CD8-positive, alpha-beta memory T cell (primary cell): Measurements from ENCODE around the gene SGCA. TPM values are rescaled to one million over a fixed set of nuclear protein-coding genes. Genes with fewer than 3 reads are reported as not detected.
A peak's percentile ranks its signal among the peaks of the same experiment; 100 is the strongest.

Experiments
- CTCF ChIA-PET: fragments of 350-600 bp; sonication (Branson Sonifier 250); formaldehyde crosslinking; loops from one replicate; lab custom pipeline; 2021; ENCODE audit warnings: antibody characterized with exemption; lab: Charles Lee
- POLR2A ChIA-PET: fragments of 350-600 bp; sonication (Branson Sonifier 250); formaldehyde crosslinking; loops from one replicate; lab custom pipeline; 2021; ENCODE audit warnings: antibody characterized with exemption; lab: Charles Lee
- DNase-seq, 5 donors: peaks; one replicate each; pipeline versions ENCODE4 v3.0.0 to v3.0.0-alpha.2; 2020 to 2022; ENCODE audit warnings: mixed read lengths in 1 of 5
- H3K27ac ChIP-seq: one replicate; pipeline ENCODE4 v1.7.0; 2013; ENCODE audit warnings: low read depth, mild to moderate bottlenecking, low read length, moderate library complexity
- H3K27me3 ChIP-seq: 2 replicates; pipeline ENCODE4 v1.7.0; 2013; ENCODE audit warnings: low read length, mild to moderate bottlenecking; ENCODE audit not compliant: insufficient read depth, poor library complexity, severe bottlenecking
- H3K36me3 ChIP-seq: 2 replicates; pipeline ENCODE4 v1.7.0; 2013; ENCODE audit warnings: mild to moderate bottlenecking, low read length, moderate library complexity; ENCODE audit not compliant: insufficient read depth
- H3K4me1 ChIP-seq: 2 replicates; pipeline ENCODE4 v1.7.0; 2013; ENCODE audit warnings: mild to moderate bottlenecking, low read length, moderate library complexity; ENCODE audit not compliant: insufficient read depth
- H3K4me3 ChIP-seq: 2 replicates; pipeline ENCODE4 v1.7.0; 2013; ENCODE audit warnings: mild to moderate bottlenecking, low read length
- H3K9me3 ChIP-seq: 2 replicates; pipeline ENCODE4 v1.7.0; 2013; ENCODE audit warnings: mild to moderate bottlenecking, low read length
- H3K27ac Mint-ChIP-seq, 8 donors: one replicate each; pipeline ENCODE4 v1.8.0; 2020 to 2021; ENCODE audit warnings: mixed read lengths in 8 of 8, mild to moderate bottlenecking in 6 of 8, inconsistent platforms in 3 of 8, moderate library complexity in 3 of 8
- H3K27me3 Mint-ChIP-seq, 2 donors: one replicate each; pipeline ENCODE4 v1.8.0; 2020 to 2021; ENCODE audit warnings: mixed read lengths in 2 of 2, mild to moderate bottlenecking in 1 of 2, moderate library complexity in 1 of 2
- H3K36me3 Mint-ChIP-seq, 3 donors: one replicate each; pipeline ENCODE4 v1.8.0; 2020 to 2021; ENCODE audit warnings: mixed read lengths in 3 of 3, inconsistent platforms in 1 of 3, mild to moderate bottlenecking in 1 of 3
- H3K4me1 Mint-ChIP-seq, 3 donors: one replicate each; pipeline ENCODE4 v1.8.0; 2020 to 2021; ENCODE audit warnings: mixed read lengths in 3 of 3, inconsistent platforms in 1 of 3, mild to moderate bottlenecking in 1 of 3
- H3K4me3 Mint-ChIP-seq, 7 donors: one replicate each; pipeline ENCODE4 v1.8.0; 2020 to 2021; ENCODE audit warnings: mixed read lengths in 7 of 7, mild to moderate bottlenecking in 6 of 7, moderate library complexity in 4 of 7, inconsistent platforms in 2 of 7
- H3K9me3 Mint-ChIP-seq, 5 donors: one replicate each; pipeline ENCODE4 v1.8.0; 2020 to 2022; ENCODE audit warnings: mixed read lengths in 5 of 5, mild to moderate bottlenecking in 3 of 5, moderate library complexity in 2 of 5, inconsistent platforms in 1 of 5
- polyA plus RNA-seq: library from polyadenylated mRNA; unstranded; fragments of 300-500 nt; fragmentation: Illumina TruSeq; gene quantifications from one replicate; pipeline ENCODE4 v1.2.3, GENCODE V29; 2021
- total RNA-seq, 2 experiments: library from RNA; stranded (reverse); gene quantifications; one replicate each; pipeline ENCODE4 v1.2.3, GENCODE V29; 2021

SGCA gene
- total and polyA plus RNA-seq, 3 experiments from 2014 or later = 0.31 TPM; not detected in 2

DNA sequence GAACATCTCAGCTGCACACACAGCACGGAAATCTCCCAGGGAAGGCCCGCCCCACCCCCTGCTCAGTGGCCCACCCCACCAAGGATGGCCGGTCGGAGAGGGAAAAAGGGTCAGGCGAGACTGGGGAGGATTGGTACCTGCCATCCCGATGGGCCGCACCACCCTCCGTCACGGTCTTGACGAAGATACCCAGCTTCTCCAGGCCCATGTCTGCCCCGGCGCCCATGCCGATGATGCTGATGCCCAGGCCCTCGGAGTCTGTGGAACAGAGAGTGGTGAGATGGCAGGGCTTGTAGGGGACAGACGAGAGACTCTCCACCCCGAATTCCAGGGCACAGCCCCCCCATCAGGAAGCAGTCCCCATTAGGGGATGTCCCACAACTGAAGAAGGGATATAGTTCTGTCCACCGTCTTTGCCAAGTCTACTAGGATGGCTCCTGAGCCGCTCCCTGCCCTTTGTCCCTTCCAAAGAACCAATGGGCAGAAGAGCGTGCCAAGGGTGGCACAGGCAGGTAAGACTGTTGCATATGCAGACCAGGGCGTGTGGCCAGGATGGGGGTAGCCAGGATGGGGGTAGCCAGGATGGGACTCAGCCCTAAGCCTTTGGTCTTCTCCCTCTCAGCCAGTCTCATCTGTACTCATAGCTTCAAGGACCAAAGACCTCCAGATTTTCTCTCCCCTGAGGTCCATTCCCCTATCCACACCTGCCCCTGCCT lies 22.2 kb upstream of the SGCA start:
- no peak overlapping the region for H3K27ac ChIP-seq
- Mint-ChIP-seq H3K36me3 (peaks cover 9 to 80% (median 22%) of the 10 kb centered on the region in 3 donors), H3K27me3 (peaks cover 0 to 3% of the 10 kb centered on the region in 2 donors), H3K27ac (peak overlapping the region in 7 of 8 donors; percentile 38 to 91 (median 89)), H3K4me1 (peaks cover 74 to 92% (median 85%) of the 10 kb centered on the region in 3 donors), H3K9me3 (no peaks in the 10 kb centered on the region), H3K4me3 (peak overlapping the region in 4 of 7 donors; percentile 32 to 86 (median 50))
- no peak for DNase-seq
- no peak overlapping the region for H3K4me3 ChIP-seq
- CTCF ChIA-PET = interaction anchor here (1.5 kb wide), 2 partner anchors 13 to 15 kb away, joined by 4 to 7 read pairs; no protein-coding TSS in a partner anchor
- peaks cover 27% of the 10 kb centered on the region for H3K36me3 ChIP-seq
- peaks cover 91% of the 10 kb centered on the region for H3K4me1 ChIP-seq
- POLR2A ChIA-PET = no interaction called here
- H3K27me3 ChIP-seq = no peaks in the 10 kb centered on the region
- no peaks in the 10 kb centered on the region for H3K9me3 ChIP-seq

GRCh38 chr17:50144355-50144754 lies 21.4 kb upstream of the SGCA start:
- Mint-ChIP-seq H3K4me1 (peaks cover 74 to 92% (median 85%) of the 10 kb centered on the region in 3 donors), H3K36me3 (peaks cover 9 to 75% (median 22%) of the 10 kb centered on the region in 3 donors), H3K27me3 (peaks cover 0 to 3% of the 10 kb centered on the region in 2 donors), H3K9me3 (no peaks in the 10 kb centered on the region), H3K27ac (peak overlapping the region; percentile 36 to 90 (median 76)), H3K4me3 (peak overlapping the region in 6 of 7 donors; percentile 2 to 86 (median 59))
- ChIA-PET POLR2A (no interaction called here), CTCF (interaction anchor here (1.0 to 1.5 kb wide), 3 partner anchors 12 to 17 kb away, joined by 4 to 7 read pairs (median 4); no protein-coding TSS in a partner anchor)
- no peaks in the 10 kb centered on the region for H3K9me3 ChIP-seq
- no peak overlapping the region for H3K4me3 ChIP-seq
- no peak overlapping the region for H3K27ac ChIP-seq
- peak in 1 of 5 donors; percentile 23 for DNase-seq
- peaks cover 19% of the 10 kb centered on the region for H3K36me3 ChIP-seq
- H3K4me1 ChIP-seq = peaks cover 87% of the 10 kb centered on the region
- H3K27me3 ChIP-seq = no peaks in the 10 kb centered on the region

GRCh38 chr17:50144845-50145531 lies 20.8 kb upstream of the SGCA start:
- peaks cover 15% of the 10 kb centered on the region for H3K36me3 ChIP-seq
- CTCF ChIA-PET = interaction anchor here (0.8 to 1.5 kb wide), 6 partner anchors 12 to 27 kb away, joined by 3 to 7 read pairs (median 4); no protein-coding TSS in a partner anchor

GRCh38 chr17:50145532-50146229 lies 20.1 kb upstream of the SGCA start:
- Mint-ChIP-seq H3K36me3 (peaks cover 5 to 62% (median 16%) of the 10 kb centered on the region in 3 donors), H3K4me1 (peaks cover 61 to 79% (median 73%) of the 10 kb centered on the region in 3 donors), H3K4me3 (peak overlapping the region; percentile 14 to 100 (median 93)), H3K9me3 (no peaks in the 10 kb centered on the region), H3K27ac (peak overlapping the region; percentile 57 to 97 (median 88)), H3K27me3 (peaks cover 0 to 3% of the 10 kb centered on the region in 2 donors)
- POLR2A ChIA-PET = interaction anchor here (1.2 kb wide), 1 partner anchor 15 kb away, joined by 6 read pairs; no protein-coding TSS in a partner anchor
- Histone ChIP-seq H3K9me3 (no peaks in the 10 kb centered on the region), H3K27me3 (no peaks in the 10 kb centered on the region), H3K4me3 (no peak overlapping the region), H3K4me1 (peaks cover 74% of the 10 kb centered on the region), H3K27ac (no peak overlapping the region), H3K36me3 (peaks cover 15% of the 10 kb centered on the region)
- CTCF ChIA-PET = interaction anchor here (0.8 to 3.3 kb wide), 10 partner anchors 9 to 30 kb away, joined by 3 to 28 read pairs (median 4); no protein-coding TSS in a partner anchor
- DNase-seq = no peak

More at GRCh38 chr17:50144845-50145531, 20.8 kb upstream of the SGCA start:
- peaks cover 5 to 69% (median 17%) of the 10 kb centered on the region in 3 donors for H3K36me3 Mint-ChIP-seq
- H3K4me1 ChIP-seq = peaks cover 81% of the 10 kb centered on the region
- no peaks in the 10 kb centered on the region for H3K9me3 ChIP-seq
- POLR2A ChIA-PET = interaction anchor here (1.2 kb wide), 1 partner anchor 16 kb away, joined by 6 read pairs; no protein-coding TSS in a partner anchor
- peak in 1 of 5 donors; percentile 39 for DNase-seq
- no peak overlapping the region for H3K4me3 ChIP-seq
- peaks cover 0 to 3% of the 10 kb centered on the region in 2 donors for H3K27me3 Mint-ChIP-seq
- no peak overlapping the region for H3K27ac ChIP-seq
- peak overlapping the region; percentile 37 to 86 (median 61) for H3K4me3 Mint-ChIP-seq
- peak overlapping the region; percentile 59 to 95 (median 82) for H3K27ac Mint-ChIP-seq
- peaks cover 68 to 86% (median 80%) of the 10 kb centered on the region in 3 donors for H3K4me1 Mint-ChIP-seq
- no peaks in the 10 kb centered on the region for H3K27me3 ChIP-seq
- no peaks in the 10 kb centered on the region for H3K9me3 Mint-ChIP-seq

DNA sequence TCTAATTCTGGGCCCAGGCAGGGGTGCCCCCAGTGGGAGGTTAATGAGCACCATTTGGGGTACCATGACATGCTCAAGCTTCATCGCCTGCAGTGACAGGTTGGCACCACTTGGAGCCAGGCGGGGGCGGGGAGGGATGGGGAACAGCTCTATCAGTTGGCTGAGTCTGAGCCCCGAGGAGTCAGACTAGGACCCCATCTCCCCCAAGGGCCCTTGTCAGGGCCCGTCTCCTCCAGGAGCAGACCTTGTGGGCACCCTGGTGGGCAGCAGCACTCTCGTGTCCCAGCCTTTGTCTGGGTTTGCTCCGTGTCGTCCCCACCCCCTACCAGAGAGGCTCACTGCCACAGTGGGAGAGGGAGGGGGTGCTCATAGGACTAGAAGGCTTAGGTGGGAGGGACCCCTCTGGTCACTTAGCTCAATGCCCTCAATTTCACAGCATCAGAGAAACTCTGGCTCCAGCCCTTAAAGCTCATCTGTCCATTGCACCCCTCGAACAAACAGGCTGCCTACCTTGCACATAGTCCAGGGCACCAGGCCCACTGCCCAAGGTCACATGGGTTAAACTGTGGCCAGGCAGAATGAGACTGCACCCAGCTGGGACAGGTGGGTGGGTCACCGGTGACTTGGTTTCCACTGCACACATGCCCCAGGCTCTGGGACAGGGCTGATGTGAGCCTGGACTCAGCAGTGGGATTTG lies 19.4 kb upstream of the SGCA start:
- H3K36me3 ChIP-seq = peaks cover 15% of the 10 kb centered on the region
- DNase-seq = no peak
- Mint-ChIP-seq H3K27ac (peak overlapping the region; percentile 90 to 99 (median 96)), H3K36me3 (peaks cover 5 to 58% (median 14%) of the 10 kb centered on the region in 3 donors), H3K4me1 (peaks cover 54 to 76% (median 66%) of the 10 kb centered on the region in 3 donors), H3K27me3 (peaks cover 0 to 3% of the 10 kb centered on the region in 2 donors), H3K9me3 (no peaks in the 10 kb centered on the region), H3K4me3 (peak overlapping the region; percentile 90 to 100 (median 96))
- peak overlapping the region; percentile 83 for H3K4me3 ChIP-seq
- H3K4me1 ChIP-seq = peaks cover 71% of the 10 kb centered on the region
- POLR2A ChIA-PET = interaction anchor here (1.2 kb wide), 1 partner anchor 14 kb away, joined by 6 read pairs; no protein-coding TSS in a partner anchor
- no peaks in the 10 kb centered on the region for H3K9me3 ChIP-seq
- H3K27ac ChIP-seq = peak overlapping the region; percentile 68
- CTCF ChIA-PET = interaction anchor here (1.1 to 3.3 kb wide), 4 partner anchors 10 to 31 kb away, joined by 3 to 28 read pairs (median 6); no protein-coding TSS in a partner anchor
- H3K27me3 ChIP-seq = no peaks in the 10 kb centered on the region

DNA sequence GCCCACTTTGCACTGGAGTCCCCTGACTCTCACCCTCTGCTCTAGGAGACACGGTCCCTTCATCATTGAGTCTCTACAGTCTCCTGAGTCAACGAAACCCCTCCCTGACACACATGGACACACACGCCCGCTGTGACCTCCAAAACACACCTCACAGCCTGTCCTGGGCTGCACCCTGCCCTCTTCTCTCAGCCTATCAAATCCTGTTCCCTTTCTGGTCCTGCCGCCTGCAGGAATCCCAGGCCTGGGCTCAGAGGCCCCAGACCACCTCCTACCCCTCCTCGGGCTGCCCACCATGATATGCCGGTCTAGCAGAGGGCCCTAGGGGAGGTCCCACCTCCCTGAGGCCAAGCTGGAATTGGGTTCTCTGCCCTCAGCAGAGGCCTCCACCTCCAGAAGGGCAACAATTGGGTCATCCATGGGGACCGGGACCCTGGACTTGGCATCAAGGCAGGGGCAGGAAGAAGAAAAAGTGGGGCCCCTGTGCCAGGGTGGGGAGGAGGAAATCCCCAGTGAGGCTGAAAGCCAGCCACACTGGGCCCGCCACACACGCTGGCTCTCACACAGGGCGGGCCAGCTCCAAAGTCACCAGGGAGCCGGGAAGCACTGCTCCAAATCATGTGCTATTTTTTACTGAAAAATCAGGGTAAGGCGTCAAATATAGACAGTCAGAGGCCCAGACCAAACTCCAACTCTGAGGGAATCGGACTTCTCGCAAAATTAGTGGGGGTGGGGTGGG lies 18.7 kb upstream of the SGCA start:
- peaks cover 5 to 50% (median 14%) of the 10 kb centered on the region in 3 donors for H3K36me3 Mint-ChIP-seq
- H3K27ac Mint-ChIP-seq = peak overlapping the region; percentile 90 to 99 (median 96)
- no peak for DNase-seq
- Histone ChIP-seq H3K36me3 (peaks cover 15% of the 10 kb centered on the region), H3K27me3 (no peaks in the 10 kb centered on the region), H3K4me3 (peak overlapping the region; percentile 83), H3K4me1 (peaks cover 68% of the 10 kb centered on the region), H3K27ac (peak overlapping the region; percentile 68), H3K9me3 (no peaks in the 10 kb centered on the region)
- H3K4me1 Mint-ChIP-seq = peaks cover 49 to 76% (median 65%) of the 10 kb centered on the region in 3 donors
- no peaks in the 10 kb centered on the region for H3K9me3 Mint-ChIP-seq
- ChIA-PET POLR2A (interaction anchor here (1.7 kb wide), 1 partner anchor 14 kb away, joined by 8 read pairs; no protein-coding TSS in a partner anchor), CTCF (interaction anchor here (0.7 to 3.3 kb wide), 8 partner anchors 8 to 1549 kb away, joined by 3 to 28 read pairs (median 4); no protein-coding TSS in a partner anchor)
- peaks cover 0 to 3% of the 10 kb centered on the region in 2 donors for H3K27me3 Mint-ChIP-seq
- peak overlapping the region; percentile 90 to 100 (median 96) for H3K4me3 Mint-ChIP-seq
